GM21825 (cell line): ENCODE results near the gene AGBL4.

Experiments
- ATAC-seq: cut with Tn5 transposase; IDR thresholded peaks from one replicate; pipeline ENCODE4 v1.9.1; 2021; ENCODE audit warnings: mild to moderate bottlenecking, moderate library complexity; ENCODE audit not compliant: unreplicated experiment

AGBL4 gene

DNA sequence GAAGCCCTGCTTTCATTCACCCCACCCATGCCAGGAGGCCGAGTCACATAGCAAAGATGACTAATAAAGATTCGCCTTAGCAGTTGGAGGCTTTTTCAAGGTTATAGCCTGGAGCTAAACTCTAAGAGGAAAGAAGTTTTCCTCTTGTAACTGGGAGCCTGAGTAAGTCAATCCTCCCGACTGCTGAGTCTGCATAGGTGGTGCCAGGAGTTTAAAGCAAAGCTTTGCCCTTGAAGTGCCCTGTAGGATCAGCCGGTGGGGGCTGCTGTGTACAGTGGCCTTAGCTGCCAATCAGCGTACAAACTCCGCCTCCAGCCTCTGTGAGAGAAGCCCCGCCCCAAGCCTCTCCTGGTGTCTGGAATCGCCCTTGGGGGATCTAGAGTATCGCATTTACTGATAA is 1404.2 kb downstream of the AGBL4 start:
- ATAC-seq: no peak

DNA sequence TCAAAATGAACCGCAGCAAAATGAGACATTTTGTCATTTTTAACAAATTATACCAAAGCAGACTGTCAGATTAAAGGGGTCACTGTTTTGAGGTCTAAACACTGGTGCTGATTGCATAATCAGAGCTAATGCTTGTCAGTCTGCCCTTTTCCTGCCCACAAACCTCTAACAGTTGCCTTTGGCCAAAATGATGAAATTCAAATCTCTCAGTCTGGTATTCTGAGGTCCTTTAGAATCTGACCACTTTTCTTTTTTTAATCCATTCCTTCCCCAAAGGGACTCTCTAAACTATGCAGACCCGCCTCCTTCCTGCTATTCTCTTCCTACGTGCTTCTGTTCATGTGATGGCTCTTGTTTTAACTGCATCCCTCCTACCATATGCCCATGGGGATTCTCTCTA is 1406.5 kb downstream of the AGBL4 start:
- no peak for ATAC-seq

DNA sequence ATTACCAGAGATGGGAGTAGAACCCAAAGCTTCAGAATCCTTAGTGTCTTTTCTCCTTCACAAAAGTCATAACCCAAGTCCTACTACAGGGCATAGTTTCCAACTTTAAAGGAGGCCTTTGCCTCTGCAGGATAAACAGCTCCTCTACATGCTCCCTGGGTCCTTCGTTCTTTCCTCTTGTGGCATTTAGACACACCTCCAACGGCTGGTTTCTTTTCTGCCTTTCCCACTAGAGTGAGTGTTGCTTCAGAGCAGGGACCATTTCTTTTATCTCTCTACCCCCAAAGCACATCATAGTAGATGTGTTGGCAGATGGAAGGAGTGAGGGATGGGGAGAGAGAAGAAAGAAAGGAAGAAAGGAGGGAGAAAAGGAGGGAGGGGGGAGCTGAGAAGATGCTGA is 1407.0 kb downstream of the AGBL4 start:
- ATAC-seq: no peak

DNA sequence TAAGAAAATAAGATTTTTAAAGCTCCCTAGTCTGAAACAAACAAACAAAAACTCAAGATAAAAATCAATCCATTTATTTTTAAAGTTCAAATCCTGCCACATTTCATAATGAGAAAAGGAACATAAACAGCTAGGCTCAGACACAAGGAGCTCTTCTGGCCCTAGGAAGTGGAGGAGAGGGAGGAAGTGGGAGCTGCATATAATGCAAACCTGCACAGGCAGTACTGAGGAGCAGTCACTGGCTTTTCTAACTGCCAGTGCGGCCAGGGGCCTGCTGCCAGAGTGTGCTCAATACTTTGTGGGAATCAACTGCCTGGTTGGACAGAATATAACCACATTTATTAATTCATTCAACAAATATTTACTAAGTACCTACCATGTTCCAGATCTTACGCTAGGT is 1411.9 kb downstream of the AGBL4 start:
- no peak for ATAC-seq

DNA sequence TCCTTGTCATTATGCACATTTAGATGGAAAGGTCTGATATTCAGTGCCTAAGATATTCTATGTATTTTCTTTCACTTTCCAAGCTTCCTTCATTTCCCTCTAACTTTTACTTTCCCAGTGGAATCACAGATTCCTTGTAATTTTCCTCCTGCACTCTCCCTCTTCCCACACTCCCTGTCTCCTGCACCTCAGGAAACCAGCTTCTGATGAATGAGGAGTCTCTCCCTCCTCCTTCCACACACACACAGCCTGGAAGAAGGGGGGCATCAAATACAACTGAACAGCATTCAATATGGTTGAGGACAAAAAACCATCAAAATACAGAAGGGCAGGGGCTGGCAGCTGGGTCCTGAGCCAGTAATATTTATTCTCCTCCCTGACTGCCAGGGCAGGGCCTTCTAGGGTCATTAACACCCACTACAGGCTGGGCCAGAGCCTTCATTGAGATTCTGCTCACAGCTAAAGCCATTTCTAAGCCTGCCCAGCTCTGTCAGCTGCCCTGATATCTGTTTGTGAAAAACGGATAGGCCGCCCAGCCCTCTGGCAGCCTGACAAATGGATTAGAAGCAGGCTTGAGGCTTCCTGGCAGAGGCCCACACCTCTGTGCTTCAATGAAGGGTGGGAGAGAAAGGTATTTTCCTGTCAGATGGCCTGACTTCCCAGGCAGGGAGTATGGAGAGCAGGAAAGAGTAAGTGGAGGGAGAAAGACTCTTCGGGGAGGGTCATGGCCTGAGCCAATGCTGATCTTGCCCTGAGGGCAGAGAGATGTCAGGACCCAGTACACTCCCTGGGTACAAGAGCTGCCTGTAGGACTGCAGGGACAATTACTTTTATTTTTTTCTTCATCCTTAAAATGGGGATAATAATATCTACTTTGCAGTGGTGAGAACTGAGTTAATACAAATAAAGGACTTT is 1412.9 kb downstream of the AGBL4 start:
- ATAC-seq: no peak

DNA sequence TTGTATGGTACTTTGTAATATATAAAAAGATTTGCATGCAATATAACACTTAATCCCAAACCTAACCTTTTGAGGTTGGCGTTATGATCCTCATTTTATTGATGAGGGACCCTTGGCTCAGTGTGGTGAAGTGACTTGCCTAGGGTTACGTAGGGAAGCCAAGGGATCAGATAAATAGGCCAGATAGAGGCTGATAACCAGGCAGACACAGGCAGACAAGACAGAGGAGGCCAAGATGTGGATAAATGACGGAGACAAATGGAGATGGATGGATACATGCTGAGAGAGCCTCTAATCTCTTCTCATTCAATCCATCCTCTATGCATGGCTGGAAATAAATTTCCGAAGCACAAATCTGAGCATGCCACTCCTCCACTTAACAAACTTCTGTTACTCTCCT is 1414.9 kb downstream of the AGBL4 start:
- no peak for ATAC-seq

DNA sequence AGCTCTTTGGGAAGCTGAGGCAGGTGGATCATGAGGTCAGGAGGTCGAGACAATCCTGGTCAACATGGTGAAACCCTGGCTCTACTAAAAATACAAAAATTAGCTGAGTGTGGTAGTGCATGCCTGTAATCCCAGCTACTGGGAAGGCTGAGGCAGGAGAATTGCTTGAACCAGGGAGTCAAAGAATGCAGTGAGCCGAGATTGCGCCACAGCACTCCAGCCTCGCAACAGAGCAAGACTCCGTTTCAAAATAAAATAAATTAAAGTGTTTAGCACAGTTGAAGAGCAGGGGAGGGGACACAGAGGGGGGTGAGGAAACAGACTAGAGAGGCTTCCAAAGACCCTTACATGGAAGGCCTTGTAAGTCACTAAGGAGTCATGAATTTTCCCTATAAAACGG is 1420.5 kb downstream of the AGBL4 start:
- no peak for ATAC-seq

DNA sequence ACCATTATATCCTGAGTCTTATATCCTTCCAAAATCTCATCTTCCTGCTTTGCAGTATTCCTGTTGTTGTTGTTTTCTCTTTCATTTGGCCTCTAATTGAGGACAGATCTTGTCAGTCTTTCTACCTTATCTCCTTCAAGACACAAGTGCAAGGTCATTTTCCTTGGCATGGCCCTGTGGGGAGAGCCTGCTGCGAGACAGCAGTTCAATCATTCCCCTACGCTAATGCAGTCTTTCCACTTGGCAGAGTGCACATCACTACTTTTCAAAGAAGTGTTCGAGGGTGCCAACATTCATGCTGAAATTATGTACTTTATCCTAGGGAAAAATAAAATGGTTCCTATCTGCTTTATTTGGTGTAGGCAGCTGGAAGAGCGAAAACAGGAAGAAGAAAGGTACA is 1421.4 kb downstream of the AGBL4 start:
- no peak for ATAC-seq

DNA sequence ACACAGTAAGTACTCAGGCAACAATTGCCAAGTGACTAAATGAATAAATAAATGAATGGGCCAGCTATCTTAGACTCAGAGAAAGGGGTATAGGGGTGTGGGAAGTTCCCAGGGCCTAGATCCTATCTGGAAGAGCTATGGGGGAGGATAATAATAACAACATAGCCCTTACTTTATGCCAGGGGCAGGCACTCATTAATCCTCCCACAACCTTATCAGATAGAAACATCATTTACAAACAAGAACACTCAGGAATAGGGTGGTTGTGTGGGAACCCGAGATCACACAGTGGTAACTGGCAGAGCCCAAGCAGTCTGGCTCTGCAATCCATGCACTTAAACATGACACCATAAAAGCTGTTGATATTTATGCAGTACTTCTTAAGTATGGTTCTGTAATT is 1423.6 kb downstream of the AGBL4 start:
- ATAC-seq: no peak

DNA sequence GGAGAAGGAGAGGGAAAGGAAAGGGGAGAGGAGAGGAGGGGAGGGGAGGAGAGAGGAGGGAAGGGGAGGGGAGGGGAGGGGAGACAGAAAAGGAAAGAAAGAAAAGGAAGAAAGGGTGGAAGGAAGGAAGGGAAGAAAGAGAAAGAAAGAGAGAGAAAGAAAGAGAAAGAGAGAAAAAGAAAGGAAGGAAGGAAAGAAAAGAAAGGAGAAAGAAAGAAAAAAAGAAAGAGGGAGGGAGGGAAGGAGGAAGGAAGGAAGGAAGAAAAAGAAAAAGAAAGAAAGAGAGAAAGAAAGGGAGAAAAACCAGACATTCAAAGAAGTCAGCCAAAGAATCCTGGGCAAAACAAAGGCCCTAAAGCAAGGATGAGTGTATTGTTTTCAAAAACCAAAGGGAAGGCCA is 1426.1 kb downstream of the AGBL4 start:
- ATAC-seq: no peak

DNA sequence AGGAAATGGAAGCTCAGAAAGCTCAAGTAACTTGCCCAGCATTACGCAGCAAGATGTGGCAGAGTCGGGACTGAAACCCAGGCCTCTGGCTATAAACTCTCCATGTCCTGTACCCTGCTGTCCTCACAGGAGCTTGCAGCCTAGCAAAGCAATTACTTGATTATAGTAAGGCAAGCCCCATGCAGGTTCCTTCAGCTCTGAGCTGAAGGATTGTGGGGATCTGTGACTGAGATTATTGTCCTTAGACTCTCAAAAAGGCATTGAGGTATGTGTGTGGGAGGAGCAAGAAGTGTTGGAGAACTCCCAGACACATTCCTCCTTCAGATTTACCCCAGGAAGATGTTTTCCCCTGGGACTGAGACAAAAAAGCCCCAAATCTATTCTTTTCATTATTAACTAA is 1427.7 kb downstream of the AGBL4 start:
- ATAC-seq: no peak

DNA sequence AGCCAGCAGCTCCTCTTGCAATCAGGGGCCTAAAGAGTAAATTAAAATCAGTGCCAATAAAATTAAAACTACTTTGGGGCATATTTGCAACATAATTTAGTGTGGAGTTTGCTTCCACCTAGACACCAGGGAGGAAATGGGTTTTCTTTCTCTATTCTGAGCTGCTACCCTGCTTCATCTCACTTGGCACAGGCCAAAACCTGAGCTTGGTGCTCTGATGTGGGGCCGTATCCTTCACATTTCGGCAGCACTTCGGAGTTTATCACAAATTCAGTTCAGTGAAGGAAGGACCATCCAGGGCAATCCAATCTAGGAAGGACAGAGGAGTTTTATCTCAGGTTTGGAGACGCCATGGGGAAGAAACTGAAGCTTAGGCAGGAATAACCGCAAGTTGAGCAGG is 1428.1 kb downstream of the AGBL4 start:
- no peak for ATAC-seq

DNA sequence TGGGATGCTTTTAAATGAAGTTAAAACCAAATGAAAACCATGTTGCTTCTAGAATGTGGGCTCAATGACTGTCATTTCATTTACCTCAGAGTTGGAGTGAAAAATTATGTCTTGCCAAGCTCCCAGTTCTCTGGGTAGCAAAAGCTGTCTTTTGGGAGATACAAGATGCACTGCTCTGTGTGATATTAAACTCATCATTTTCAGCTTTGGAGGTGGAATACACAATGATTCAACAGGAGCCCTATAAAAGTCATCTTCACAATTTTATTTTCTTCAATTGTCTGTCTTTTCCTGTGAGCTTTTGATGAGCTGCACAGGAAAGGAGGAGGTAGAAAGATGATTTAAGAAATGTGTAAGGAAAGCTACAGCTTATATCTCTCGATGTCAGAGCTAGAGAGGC is 1431.4 kb downstream of the AGBL4 start:
- no peak for ATAC-seq

DNA sequence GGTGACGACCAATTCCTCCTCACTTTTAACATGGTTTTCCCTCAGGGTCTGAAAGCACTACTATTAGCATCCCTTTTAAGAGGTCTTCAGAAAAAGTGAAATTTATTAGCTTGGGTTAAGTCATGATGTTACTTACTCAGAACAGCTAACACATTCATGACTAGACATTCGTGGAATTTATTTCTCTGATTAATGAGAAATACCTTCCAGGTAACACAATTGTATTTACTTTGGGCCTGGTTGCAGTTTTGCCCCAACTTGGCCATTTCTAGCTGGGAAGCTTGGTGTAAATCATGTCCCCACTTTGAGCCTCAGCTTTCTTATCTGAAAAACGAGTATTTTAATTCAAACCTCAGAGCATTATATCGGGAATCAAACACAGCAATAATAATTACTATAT is 1432.6 kb downstream of the AGBL4 start:
- ATAC-seq: no peak

DNA sequence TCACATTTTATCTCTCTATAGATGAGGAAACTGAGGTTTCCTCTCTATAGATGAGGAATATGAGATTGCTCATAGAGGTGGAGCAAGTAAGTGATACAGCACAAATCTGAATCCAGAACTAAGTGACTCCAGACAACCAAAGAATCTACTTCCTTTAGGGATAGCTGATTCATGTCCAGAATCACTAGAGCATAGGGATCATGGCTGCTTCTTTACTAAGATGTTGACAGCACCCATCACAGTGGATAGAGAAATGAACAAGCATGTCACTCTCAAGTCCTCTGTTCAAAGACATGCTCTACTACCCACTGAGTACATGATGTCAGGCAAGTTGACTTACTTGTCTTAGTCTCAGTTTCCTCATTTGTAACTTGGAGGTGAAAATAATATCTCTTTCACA is 1435.7 kb downstream of the AGBL4 start:
- no peak for ATAC-seq

DNA sequence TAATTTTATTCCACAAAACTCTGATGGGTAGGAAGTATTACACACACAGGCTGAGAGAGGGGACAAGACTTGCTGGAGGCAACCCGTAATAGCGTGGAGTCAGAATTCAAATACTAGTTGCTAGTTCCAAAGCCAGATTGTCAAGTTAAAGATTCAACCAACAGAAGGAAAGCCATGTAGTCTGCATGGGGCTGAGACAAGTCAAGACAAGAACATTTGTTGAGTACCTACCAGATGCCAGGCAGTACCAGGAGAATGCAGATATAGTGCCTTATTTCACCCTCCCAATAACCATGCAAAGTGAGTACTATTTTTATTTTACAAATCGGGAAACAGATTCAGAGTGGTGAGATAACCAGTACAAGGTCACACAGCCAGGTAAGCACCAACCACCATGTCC is 1441.3 kb downstream of the AGBL4 start:
- ATAC-seq: no peak

DNA sequence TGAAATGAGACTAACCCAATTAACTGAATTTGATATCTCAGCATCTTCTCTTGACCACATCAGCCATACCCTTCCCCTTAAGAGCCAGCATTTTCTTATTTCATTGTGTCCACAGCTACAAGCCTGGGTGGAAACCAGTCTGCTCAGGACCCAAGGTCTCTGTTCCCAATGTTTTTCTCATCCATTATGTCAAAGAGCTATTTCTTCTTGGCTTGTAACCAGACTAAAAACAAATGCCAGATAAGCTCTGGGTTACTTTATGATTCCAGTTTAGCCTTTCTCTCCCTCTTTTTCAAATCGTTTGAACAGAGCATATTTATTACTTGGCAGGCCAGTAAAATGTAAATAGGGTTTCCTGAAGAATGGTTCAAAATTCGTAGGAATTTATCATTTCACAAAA is 1442.5 kb downstream of the AGBL4 start:
- no peak for ATAC-seq

DNA sequence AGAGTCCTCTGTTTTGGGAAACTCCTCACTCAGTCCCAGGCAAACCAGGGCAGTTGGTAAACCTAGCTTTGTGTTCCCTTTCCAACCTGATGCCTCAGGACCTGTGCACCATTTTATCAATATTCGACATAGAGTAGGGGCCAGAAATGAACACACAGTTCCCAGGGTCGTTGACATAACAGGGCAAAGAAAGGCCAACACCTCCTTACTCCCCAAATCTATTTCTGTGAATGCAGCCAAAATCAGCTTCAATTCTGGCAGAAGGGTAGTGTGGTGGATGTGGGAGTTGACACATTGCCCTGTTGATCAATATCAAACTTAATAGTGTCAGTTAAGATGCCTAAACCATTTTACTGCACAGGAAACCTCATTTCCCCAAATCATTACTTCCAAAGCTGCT is 1447.2 kb downstream of the AGBL4 start:
- no peak for ATAC-seq

DNA sequence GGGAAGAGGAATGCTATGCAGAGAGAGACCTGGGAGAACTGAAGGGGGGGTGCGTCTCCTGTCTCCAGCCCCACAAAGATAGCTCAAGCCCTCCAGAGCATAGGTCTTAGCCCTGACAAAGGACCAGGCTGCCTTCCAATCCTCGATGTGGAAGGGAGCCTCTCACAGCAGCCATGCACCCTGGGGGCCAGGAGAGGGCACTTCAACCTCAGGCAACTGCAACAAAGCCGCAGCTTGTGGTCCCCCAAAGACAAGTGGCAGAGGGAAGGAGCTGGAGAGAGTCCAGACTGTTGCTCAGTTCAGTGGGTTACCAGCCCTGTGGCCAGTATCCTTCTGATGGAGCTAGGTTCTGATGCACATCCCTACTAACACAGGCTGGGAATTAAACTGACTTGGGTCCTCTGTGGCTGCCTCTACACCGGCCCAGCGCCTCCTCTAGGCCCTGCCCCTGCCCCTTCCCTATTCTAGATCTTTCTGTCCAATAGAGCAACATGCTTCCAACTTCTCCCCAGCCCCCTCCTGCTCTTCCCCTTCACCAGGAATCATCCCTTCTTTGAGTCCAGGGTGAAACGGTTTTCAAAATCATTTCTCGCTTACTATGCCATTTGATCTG is 1451.0 kb downstream of the AGBL4 start:
- no peak for ATAC-seq

DNA sequence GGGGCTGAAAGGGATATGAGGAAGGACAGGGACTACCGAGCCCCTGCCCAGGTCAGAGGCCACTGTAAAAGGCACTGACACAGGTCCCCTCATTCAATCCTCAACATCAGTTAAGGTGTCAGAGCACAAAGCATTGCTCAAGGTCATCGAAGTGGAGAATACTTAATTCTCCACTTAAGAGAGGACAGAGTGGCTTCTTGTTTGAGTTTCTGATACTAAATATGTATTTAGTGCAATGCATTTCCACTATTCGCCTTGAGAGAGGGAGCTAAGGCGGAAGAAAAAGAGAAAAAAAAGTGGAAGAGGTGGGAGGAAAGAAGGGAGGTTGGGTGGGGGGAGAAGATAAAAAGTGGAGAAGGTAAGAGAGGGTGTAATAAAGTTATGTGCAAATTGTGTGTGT is 1451.6 kb downstream of the AGBL4 start:
- no peak for ATAC-seq

DNA sequence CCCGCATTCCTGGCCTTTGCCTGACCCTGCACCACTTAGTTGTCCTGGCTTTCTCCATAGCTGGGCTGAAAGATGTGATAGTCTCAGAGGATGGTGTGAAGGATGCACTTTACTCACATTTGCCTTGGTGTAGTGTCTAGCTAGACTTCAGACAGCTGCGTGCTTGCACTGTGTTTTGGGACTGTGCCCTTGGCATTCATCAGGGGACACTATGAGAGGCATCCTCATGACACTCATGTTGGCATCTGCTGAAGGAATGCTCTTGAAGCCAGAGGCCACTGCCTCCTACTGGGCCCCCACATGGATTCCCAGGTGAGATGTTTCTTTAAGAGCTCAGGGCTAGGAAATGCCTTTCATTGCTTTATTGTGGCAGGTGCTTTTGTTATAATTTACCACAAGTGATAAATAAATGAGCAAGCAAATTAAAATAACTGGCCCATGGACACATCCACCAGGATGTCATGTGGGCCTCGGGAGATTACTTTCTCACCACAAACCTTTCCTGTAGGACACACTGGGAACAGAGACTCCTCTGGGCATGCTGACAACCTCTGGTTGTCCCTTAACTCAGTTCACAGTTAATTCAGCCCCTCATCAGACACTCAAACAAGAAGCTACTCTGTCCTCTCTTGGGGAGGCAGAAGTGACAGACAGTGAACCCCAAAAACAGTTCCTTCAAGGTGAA is 1452.3 kb downstream of the AGBL4 start:
- no peak for ATAC-seq

DNA sequence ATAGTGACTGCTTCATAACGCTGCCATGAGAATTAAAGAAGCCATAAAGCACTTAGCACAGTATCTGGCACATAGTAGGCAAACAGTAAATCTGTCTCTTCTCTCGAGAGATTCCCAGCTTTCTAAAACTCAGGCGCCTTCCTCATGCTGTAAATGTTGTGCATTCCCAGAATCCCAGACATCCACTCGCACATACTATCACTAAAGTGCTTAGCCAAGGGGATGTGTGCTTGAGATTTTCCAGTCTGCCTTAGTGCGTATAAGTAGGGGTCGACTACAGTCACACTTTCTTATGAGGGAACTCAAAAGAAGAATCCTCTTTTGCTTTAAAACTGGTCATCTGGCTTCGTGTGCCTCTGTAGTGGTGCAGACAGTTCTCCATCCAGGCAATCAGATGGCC is 1453.2 kb downstream of the AGBL4 start:
- ATAC-seq: no peak
